GM18907 (cell line): Measurements from ENCODE around the gene WDR7.

Experiments used
- ATAC-seq: cut with Tn5 transposase; IDR thresholded peaks from one replicate; pipeline ENCODE4 v1.9.1; 2021; ENCODE audit warnings: mild to moderate bottlenecking, moderate library complexity; ENCODE audit not compliant: unreplicated experiment

Gene WDR7

DNA sequence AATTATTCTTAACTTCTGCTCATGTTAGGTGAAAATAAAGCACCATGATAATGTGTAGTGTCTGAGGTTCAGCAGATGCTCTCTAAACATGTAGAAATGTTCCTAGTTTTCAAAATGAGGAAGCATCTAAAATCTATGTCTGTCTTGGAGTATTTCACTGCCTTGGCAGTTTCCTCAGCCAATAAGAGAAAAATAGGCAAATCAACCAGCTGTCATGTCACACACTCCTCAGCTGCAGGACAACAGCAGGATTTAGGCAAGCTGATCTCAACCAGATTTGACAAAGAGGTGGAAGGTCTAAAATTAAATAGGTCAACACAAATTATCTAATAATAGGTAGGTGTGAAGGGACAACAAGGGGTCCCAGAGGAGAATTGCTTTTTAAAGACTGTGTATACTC lies 331.6 kb downstream of the WDR7 start:
- ATAC-seq: no peak

DNA sequence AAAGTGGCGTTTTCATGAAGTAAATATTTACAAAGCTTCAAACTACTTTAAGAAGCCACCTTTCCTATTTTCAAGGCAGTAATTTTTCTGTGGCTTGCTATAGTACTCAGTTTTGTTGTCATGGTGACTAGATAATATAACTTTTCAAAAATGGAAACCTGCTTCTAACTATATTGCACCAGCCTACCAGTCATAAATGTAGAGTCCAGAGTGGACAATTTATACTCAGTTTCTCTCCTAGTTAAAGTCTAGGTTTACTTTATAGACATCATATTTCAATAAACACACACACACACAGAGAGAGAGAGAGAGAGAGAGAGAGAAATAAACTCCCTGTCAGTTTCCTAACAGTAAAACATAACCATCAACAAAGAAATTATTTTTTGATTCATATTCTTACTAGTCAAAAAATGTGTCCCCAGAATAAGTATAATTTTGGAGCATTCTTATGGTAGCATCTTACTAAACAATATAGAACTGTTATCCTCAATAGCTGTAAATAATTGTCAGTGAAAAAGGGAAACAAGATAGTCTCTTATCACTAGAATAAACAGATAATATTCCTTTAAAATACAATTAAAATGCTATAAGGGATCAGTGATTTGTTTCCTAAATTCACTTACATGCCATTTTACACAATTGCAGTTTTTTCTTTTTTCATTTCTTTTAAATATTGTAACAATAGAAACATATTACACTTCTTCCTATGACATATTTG lies 332.3 kb downstream of the WDR7 start:
- ATAC-seq: no peak

DNA sequence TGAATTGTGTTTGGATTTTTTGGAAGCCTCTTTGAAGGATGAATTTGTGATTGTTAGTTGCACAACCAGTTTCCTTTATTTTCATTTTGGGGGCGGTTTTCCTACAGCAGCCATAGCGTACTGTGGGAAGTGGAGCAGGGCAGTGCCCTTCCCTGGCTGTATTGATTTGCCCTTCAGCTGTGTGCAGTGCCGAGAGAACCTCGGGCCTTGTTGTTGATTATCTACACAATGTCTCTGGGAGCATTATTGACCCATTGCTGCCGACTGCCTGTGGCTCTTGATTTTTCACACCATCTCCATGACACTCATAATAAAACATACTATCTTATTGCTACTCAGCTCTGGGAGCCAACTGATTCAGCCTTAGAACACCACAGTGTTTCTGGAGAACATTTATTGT lies 333.6 kb downstream of the WDR7 start:
- no peak for ATAC-seq

DNA sequence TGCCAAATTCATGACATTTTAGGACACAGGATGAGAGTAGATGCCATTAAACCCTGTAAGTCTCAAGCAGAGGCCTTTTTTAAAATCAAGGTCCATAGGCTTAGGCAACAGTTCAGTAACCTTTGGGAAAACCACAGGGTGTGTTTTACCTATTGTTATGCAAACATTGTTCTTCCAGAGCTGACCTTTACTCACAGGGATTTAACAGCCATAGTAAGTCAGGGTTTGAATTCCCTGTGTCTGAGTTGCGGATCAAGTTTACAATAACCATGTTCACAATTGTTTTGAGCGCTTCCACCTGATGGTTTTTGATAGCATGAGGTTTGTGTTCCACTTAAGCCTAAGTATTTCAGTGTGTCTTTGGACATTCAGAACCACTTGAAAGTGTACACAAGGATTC lies 335.7 kb downstream of the WDR7 start:
- ATAC-seq: no peak

DNA sequence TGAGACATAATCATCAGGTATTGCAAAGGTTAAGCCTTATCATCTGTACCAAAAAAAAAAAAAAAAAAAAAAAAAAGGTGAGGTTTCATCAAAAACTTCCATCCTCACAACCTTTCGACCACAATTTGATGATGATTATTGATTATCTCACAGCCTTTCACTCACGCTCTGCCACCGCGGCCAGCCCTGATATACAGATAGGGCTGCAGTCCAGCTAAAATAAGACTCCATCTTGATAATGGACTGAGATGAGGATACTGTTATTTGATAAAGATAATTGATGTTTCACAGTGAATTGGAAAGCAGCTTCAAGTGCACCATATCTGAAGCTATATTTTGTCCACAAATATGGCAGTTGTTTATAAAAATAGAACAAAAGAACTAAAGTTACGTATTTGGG lies 336.1 kb downstream of the WDR7 start:
- no peak for ATAC-seq

DNA sequence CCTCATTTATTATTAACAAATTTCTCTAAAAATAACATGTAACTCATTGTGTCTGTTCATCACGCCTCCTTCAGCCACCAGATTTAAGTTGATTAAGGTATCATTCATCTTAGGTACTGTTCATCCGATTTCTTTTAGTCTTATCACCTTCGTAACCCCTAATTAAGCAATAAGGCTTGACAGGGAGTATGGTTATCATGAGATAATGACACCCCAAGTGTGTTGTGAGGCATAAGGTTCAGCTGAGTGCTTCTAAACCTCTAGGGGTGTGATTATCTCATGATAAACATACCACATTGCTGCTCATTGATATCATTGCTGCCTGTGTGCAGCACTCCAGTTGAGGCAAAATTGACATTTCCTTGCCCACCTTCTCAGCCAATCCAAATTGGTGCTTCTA lies 336.9 kb downstream of the WDR7 start:
- no peak for ATAC-seq

DNA sequence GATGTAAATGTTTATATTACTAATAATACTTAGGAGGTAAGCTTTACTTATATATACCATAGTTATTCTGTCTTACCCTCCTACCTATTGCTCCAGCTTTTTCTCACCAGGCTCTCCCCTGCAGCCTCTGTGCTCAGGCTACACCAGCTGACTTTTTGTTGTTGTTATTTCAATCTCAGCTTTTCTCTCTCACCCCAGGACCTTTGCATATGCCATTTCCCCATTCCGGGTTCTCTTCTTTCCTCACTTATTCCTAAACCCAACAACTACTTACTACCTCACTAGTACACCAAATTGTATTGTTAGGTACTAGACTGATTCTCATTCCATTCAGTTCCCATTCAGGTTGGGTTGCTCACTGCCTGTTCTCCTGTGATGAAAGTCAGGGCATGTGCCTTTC lies 339.5 kb downstream of the WDR7 start:
- no peak for ATAC-seq

DNA sequence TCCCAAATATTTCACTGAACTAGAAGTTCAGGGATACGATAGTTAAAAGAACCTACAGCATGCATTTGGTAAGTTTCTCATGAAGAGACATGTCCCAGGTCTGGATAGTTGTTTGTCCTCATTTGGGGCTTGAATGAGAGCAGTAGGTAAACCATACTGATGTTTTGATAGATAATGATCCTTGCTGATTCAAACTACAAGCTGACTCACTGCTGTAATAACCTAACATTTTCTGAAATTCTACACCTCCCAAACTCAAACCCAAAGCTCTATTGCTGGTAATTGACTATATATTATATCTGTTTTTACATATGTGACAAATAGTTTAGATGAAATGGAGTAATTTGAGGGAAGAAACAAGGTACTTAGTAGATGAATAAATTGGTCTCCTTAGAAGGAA lies 341.6 kb downstream of the WDR7 start:
- ATAC-seq: no peak

DNA sequence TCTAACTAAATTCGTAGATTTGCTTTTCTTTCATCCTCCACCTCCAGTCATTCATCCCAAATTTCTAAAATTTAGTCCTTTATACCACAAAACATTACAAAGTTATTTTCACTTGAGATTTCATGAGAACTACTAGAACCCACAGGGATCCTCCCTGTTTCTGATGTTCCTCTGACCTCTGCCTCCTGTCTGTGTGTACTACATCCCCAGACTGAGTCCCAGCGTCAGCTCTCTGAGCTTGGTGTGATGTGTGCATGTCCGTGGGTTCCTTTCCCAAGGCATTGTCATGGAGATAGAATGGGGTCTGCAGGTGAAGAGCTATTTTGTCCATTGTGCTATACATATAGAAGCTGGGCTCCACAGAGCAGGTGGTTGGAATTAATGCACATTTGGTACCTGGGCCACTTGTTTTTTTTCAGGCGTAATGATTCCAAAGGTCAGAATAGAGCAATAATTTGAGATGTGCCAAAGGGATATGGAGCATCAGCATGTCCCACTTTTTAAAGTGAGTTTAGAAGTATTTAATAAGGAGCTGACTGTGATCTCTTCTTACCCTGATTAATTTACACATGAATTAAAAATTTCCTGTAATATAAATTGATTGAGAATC lies 344.5 kb downstream of the WDR7 start:
- ATAC-seq: no peak

DNA sequence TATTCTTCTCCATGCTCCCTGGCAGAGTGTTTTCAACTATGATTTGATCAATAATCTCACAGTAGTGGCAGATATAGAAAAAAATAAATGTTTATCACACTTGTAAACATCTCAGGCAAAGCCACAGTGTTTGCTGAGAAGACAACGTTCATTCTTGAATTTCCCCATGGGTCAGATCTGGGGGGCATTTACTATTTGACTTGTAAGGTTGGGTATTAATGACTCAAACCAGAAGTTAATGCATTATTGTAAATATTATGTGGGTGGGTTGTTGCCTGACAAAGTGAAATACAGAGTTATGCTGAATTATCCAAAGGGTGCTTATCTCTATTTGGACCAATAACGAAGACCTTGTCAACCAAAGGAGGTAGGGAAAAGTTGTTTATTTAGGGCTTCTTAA lies 346.0 kb downstream of the WDR7 start:
- no peak for ATAC-seq

DNA sequence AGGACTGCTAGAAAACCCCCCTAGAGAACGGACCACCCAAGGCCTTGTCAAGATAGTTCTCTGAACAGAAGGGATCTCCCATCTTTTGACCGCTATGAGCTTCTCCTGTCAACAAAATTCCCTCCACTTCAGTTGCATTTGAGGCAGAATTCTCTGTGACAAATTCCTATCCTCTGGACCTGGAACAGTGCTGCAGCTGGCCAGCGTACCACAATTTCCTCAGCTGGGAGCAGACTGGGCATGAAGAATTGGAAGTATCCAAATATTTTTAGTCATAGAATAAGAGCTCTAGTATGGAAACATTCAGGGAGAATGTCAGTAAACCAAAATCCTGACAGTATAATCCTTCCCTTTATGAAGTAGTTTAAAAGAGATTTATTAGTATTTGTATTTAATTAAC lies 348.7 kb downstream of the WDR7 start:
- no peak for ATAC-seq

DNA sequence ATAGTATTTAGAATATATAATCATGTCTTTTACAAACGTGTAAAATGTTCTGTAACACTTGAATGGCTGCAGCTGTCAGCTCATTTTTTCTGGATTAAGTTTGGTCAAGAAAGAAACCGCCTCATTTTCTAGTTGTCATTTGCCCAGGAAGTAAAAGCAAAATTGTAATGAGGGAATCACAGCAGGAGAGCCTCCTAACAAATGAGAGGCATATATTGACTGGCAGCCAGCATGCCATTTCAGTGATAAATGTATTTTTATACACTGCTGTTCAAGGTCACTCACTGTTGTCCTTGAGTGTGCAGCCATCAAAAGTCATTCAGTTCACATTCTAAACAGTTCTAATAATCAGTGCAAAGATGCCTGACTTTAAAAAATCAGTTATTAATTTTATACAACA lies 351.5 kb downstream of the WDR7 start:
- no peak for ATAC-seq

DNA sequence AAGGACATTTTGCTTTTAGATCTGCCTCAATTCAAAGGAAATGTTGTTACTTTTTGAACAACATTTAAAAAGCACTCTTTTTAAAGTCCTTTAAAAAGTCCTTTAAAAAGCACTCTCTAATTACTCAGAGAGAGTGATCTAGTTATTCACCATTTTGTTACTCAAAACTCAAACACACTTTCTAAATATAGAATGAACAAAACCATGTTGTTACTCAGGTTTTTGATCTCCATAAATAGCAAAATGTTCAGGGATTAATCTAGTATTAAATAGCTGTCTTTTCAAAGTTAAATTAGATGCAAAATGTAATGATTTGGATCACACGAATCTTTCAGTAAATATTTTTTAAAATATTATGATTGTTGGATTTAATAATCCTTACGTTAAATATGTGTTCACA lies 352.2 kb downstream of the WDR7 start:
- ATAC-seq: no peak

DNA sequence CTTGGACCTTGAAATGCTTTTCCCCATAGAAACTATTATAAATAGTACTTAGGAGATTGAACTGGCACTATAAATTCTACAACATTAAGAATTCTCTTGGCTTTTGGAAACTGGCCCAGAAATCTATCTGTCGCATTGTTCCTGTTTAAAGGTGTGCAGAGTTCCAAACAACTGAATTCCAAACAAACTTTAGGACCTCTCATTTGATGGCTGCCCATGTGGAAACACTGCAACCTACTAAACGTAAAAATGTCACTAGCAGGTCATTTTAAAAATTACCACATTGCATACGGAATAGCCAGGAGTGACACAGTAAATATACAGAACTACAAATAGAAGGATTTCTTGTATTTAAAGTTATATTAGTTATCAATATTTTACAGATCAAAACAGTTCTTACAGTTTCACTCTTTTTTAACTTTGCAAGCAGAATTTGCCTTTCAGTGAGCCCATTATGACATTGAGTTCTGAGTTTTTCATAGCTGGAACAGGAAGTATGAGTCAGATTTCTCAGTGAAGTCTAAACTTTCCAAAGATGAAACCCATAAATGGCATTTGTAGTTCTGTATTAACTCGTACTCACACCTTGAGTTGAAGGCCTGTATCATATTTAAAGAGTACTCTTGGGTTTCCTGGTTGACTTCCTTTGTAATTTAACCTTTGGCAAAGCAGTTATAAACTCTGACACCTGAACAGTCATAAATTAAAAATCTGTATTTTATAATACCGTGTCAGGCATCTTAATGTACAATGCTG lies 353.4 kb downstream of the WDR7 start:
- peak; percentile 99 for ATAC-seq

DNA sequence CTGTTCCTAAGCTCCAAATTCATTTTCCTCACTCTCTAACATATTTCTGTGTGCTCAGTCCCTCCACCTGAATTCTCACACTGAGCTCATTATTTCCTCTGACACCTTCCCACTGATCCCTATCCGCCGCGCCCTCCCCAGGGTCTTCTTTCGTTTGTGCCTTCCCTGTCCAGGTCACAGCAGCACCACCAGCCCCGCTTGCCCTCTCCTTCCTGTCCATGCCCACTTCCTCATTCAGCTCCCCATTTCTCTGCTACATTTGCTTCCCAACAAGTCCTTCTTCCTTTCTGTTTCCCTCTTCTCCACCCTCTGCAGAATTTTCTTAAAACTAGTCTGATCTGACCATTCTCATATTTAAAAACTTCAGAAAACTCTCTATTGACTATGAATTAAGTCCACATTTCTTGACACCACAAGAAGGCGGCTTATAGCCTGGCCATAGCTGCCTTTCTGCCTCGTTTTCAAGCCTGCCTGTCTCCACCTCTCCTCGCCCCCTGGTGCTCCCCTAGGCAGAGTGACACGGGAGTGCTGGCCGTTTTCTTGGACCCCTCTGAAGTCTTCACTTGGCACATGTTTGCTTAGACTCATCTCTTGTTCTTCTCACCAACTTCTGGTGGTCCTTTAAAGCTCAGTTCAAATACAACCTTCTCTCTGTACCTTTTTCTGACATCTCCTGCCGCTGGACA lies 357.0 kb downstream of the WDR7 start:
- ATAC-seq: no peak

DNA sequence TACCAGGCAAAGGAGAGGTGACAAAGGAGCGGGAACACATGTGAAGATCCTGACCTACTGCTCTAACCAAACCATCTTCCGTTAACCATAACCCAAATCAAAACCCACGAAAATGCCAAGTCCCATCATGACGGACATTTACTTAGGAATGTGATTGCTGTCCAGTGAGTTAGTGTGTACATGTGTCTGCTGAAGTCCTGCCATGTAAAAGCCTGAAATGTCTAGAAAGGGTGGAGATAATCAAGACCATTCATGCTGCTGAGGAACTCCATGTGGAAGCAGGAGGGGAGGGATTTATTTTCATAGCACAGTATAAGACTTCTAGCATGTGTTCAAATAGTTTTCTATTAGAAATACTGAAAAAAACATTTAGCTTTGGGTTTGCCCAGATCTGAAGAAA lies 358.7 kb downstream of the WDR7 start:
- no peak for ATAC-seq

DNA sequence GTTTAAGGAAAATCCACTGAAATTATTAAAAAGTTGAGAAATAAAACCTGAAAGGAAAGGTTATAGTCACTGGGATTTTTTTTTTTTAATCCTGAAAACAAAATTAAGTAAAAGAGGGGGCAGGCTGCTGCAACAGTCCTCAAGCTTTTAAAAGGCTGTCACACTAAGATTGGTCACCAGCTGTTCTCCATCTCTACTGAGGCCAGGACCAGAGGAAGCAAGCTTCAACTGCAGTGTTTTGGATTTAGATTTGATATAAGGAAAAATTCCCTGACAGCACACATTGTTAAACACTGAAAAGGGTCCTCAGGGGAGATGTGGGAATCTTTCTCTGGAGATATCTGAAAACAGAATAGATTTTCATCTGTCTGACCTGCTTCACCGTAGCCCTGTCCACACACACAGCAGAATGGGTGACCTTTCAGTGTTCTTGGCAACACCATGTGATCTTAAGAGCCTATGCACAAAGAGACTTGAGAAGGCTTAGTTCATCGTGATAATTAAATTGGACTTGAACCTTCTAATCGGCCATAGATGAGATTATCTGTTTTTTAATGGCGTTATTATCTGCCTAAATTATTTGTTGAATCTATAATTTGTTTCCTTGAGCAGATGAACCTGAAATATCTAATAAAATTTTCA lies 363.7 kb downstream of the WDR7 start:
- no peak for ATAC-seq

DNA sequence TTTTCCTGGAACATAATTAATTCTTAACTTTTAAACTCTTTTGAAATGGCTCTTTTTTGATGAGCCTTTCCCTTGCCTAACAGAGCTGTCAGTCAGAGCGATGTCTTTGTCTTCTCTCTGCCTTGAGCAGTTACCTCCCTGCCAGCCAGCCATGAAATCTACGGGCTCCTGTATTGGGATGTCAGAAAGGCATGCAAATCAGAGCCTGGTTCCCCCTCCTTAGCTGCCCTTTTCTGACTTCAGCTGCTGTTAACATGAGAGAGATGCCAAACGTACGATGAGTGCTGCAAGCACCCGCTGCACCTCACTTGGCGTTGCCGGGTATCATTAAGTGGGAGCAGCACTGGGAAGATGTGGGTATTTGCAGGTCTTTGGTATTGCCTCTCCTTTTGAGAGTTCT lies 364.3 kb downstream of the WDR7 start:
- ATAC-seq: no peak

DNA sequence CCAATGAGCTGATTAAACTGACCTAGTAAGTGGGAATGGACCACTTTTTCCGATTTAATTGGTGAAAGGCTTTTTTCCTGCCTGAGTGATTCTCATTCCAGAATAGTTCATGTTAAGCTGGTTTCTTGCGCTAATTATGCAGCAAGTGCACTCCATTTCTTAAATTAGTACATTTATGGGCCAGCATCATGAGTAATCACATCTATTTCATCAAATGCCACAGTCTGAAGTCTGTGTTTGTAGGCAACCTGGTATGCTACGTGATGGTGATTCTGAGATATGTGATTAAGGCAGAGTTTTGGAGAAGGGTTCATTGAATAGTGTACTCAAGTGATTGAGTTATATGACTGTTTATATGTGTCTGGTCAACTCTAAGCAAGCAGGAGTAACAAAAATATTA lies 367.7 kb downstream of the WDR7 start:
- ATAC-seq: no peak

DNA sequence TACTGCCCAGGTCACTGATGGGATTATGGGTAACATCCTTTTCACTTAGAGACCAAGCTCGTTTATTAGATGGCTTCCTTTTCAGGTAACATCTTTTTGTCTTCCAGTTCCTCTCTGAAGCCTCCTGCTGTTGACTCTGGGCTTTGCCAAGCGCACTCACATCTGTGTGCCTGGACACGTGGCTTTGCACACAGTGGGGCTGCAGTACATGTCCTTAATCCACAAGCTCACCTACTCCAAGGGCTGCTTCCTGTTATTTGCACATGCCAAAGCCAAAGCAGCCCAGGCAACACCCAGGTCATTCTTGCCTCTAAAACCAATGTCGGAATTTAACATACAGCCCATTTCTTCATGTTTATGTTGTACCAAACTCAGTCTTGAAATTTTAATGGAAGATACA lies 371.6 kb downstream of the WDR7 start:
- ATAC-seq: no peak

DNA sequence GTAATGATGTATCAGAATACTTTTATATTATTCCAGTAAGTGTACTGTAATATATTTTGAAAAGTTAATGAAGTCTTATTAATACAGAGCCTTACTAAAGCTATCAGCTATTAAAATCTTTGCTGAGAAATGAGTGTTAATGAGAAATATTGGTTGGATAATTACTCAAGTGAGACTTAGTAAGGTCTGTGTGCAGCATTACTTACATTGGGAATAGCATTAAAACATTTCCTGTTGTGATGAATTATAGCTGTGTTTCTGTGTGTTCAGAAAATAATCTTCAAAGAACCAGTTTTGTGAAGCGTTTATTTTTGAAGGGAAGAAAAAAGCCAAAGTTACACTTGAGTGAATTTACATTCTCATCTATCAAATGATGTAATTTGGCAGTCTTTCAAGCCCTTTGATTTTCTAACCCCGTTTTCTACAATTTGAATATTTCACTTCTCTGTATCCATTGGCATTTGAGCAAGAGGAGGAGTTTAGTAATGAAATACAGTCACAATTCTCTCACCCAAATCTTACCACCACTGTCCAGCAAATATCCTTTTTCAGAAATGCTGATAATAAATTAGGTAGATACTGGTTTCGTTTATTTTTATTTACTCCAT lies 372.2 kb downstream of the WDR7 start:
- no peak for ATAC-seq
